Limb (tissue), 2 donors: Measurements from ENCODE around the gene CADM1.

Experiments
- DNase-seq, 2 donors: peaks; one replicate each; pipeline ENCODE4 v3.0.0-alpha.2; 2016; ENCODE audit errors: extremely low spot score in 2 of 2

The CADM1 gene

GRCh38 chr11:115407496-115407895 is 96.7 kb downstream of the CADM1 start:
- DNase-seq, result no peak

GRCh38 chr11:115406404-115406803 is 97.8 kb downstream of the CADM1 start:
- no peak for DNase-seq

GRCh38 chr11:115398333-115399080 is 105.7 kb downstream of the CADM1 start:
- no peak for DNase-seq

GRCh38 chr11:115396533-115396932 is 107.7 kb downstream of the CADM1 start:
- peak; percentile 30 to 76 for DNase-seq

- DNase-seq, result no peak
Observed at GRCh38 chr11:115393950-115394349, 110.3 kb downstream of the CADM1 start.

- DNase-seq, result no peak
Observed at GRCh38 chr11:115391598-115391997, 112.6 kb downstream of the CADM1 start.

GRCh38 chr11:115391160-115391559 is 113.1 kb downstream of the CADM1 start:
- DNase-seq, result no peak

- DNase-seq, result no peak
Observed at GRCh38 chr11:115390441-115390840, 113.8 kb downstream of the CADM1 start.

GRCh38 chr11:115389790-115390189 is 114.4 kb downstream of the CADM1 start:
- no peak for DNase-seq

GRCh38 chr11:115385226-115385625 is 119.0 kb downstream of the CADM1 start:
- no peak for DNase-seq

- DNase-seq, result no peak
Observed at GRCh38 chr11:115384236-115384635, 120.0 kb downstream of the CADM1 start.

- DNase-seq, result no peak
Observed at GRCh38 chr11:115383431-115383830, 120.8 kb downstream of the CADM1 start.

GRCh38 chr11:115379528-115379927 is 124.7 kb downstream of the CADM1 start:
- DNase-seq, result no peak

GRCh38 chr11:115378557-115378956 is 125.7 kb downstream of the CADM1 start:
- no peak for DNase-seq

GRCh38 chr11:115377882-115378296 is 126.3 kb downstream of the CADM1 start:
- DNase-seq, result no peak

- DNase-seq, result no peak
Observed at GRCh38 chr11:115368616-115369015, 135.6 kb downstream of the CADM1 start.

- DNase-seq, result no peak
Observed at GRCh38 chr11:115366826-115367225, 137.4 kb downstream of the CADM1 start.

GRCh38 chr11:115365907-115366306 is 138.3 kb downstream of the CADM1 start:
- no peak for DNase-seq

- DNase-seq, result no peak
Observed at GRCh38 chr11:115364896-115365295, 139.3 kb downstream of the CADM1 start.

- DNase-seq, result no peak
Observed at GRCh38 chr11:115363921-115364320, 140.3 kb downstream of the CADM1 start.

- no peak for DNase-seq
Observed at GRCh38 chr11:115363426-115363825, 140.8 kb downstream of the CADM1 start.

- no peak for DNase-seq
Observed at GRCh38 chr11:115362997-115363396, 141.2 kb downstream of the CADM1 start.

- DNase-seq, result no peak
Observed at GRCh38 chr11:115361025-115361424, 143.2 kb downstream of the CADM1 start.
